Purkinje cell (primary cell): ENCODE measurements around the gene LIG4. TPM values are rescaled to one million over a fixed set of nuclear protein-coding genes. Genes with fewer than 3 reads are reported as not detected.

Experiments
- polyA plus RNA-seq: library from polyadenylated mRNA; unstranded; fragments of >200 nt; fragmentation: Nextera tagmentation; gene quantifications from 2 replicates; pipeline ENCODE4 v1.2.1, GENCODE V29; 2014

The LIG4 gene
- polyA plus RNA-seq, result 13.7 and 20.0 TPM in 2 replicates

GRCh38 chr13:108215436-108215835, at the start of gene LIG4:
Gene LIG4 (minus strand): TSS chr13:108215536. CDS start chr13:108211268, 4,268 bp downstream.

DNA sequence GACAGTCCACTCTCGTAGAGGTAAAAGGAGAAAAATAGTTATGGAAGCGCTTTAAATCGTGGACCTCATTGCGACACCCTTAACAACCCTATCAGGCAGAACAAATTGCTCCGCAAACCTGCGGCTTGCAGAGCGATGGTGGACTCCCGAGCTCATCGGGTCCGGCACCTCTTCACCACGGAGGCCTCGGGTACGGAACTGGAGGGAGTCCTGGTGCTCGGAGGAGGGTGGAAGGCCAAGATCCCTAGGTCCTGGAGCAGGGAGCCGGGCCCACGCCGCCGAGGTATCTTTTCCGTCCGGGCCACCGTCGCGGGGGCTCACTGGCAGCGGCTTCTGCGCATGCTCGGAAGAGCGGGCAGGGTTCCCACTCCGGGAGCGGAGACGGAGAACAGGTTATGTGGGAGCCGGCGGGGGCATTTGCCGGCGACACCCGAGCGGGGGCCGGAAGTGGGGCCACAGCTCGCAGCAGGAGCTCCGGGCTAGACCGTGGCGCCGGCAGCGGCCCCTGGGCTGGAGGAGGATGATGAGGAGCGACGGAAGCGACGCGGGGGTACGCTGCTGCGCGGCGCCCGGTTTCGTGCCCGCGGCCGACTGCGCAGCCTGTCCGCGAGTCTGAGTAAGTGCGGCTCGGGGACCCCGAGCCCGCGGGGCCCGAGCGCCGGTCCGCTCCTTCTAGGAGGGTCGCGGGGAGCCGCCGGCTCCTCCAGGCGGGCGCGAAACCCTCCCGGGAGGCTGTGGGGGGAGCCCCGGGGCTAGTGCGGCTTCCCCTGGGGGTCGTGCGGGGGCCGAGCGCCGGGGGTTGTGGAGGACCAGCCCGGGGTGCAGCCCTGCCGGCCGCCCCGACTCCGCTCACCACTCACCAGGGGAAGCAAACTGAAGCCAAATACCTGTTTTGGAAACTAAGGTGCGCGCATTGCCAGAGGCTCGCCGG, 3.0 kb upstream of the LIG4 start, which contains the start of gene ABHD13:
ABHD13 (plus strand) TSS at position 349 of the 931 bp plus-strand sequence. CDS start 10,827 bp downstream, outside the sequence.

Other genes with a start within 250 kb of the LIG4 start
- gene ABHD13, start 2.9 kb upstream of the LIG4 start, polyA plus RNA-seq, result 16.1 and 18.6 TPM in 2 replicates
- 1.2 and 3.5 TPM in 2 replicates for gene TNFSF13B, start 54.2 kb upstream of the LIG4 start, polyA plus RNA-seq